NCI-H82 (cell line): ENCODE results near the gene PARL.
"Not testable (repeated sequence)": the region's sequence is repeated elsewhere in the genome, so short reads cannot be mapped to it uniquely, and the experiment has no call there.

Source experiments
- DNase-seq: peaks from one replicate; lab custom pipeline; 2025; lab: John Stamatoyannopoulos, UW

The PARL gene

GRCh38 chr3:183904833-183905780, 20.4 kb upstream of the PARL start:
- DNase-seq: no peak

GRCh38 chr3:183898028-183898431, 13.3 kb upstream of the PARL start:
- DNase-seq: no peak

GRCh38 chr3:183897606-183898005, 12.9 kb upstream of the PARL start:
- no peak for DNase-seq

- no peak for DNase-seq
These were observed 11.9 kb upstream of the PARL start for GRCh38 chr3:183896610-183897009.

GRCh38 chr3:183896184-183896583, 11.5 kb upstream of the PARL start:
- DNase-seq: no peak

GRCh38 chr3:183895774-183896173, 11.1 kb upstream of the PARL start:
- DNase-seq: no peak

GRCh38 chr3:183895296-183895695, 10.6 kb upstream of the PARL start:
- peak; percentile 78 for DNase-seq

- DNase-seq: no peak
These were observed 8.0 kb upstream of the PARL start for GRCh38 chr3:183892610-183893214.

GRCh38 chr3:183885766-183886165, 1.1 kb upstream of the PARL start:
- DNase-seq: no peak

- no peak for DNase-seq
These were observed 618 bp downstream of the PARL start for GRCh38 chr3:183884097-183884426.

GRCh38 chr3:183883291-183884096, 1.2 kb downstream of the PARL start:
- peak; percentile 95 for DNase-seq

- DNase-seq: no peak
These were observed 4.6 kb downstream of the PARL start for GRCh38 chr3:183880121-183880520.

GRCh38 chr3:183879243-183879642, 5.4 kb downstream of the PARL start:
- no peak for DNase-seq

- DNase-seq: no peak
These were observed 6.6 kb downstream of the PARL start for GRCh38 chr3:183878071-183878470.

GRCh38 chr3:183877227-183877626, 7.5 kb downstream of the PARL start:
- not testable (repeated sequence) for DNase-seq

GRCh38 chr3:183875411-183875810, 9.3 kb downstream of the PARL start:
- DNase-seq: no peak

- no peak for DNase-seq
These were observed 10.8 kb downstream of the PARL start for GRCh38 chr3:183873914-183874313.

- DNase-seq: no peak
These were observed 13.1 kb downstream of the PARL start for GRCh38 chr3:183871541-183871940.

GRCh38 chr3:183870563-183870962, 14.1 kb downstream of the PARL start:
- DNase-seq: no peak

GRCh38 chr3:183868796-183869195, 15.9 kb downstream of the PARL start:
- no peak for DNase-seq

- DNase-seq: no peak
These were observed 22.1 kb downstream of the PARL start for GRCh38 chr3:183862610-183863009.

GRCh38 chr3:183857863-183858262, 26.8 kb downstream of the PARL start:
- DNase-seq: no peak
